GM12874 (cell line): ENCODE measurements around the gene LRRC34.

Experiments used
- CTCF ChIP-seq: IDR thresholded peaks from 2 replicates; pipeline ENCODE4 v1.5.1; 2011; ENCODE audit warnings: low read depth, mild to moderate bottlenecking, control low read depth, low read length, moderate library complexity; ENCODE audit not compliant: insufficient read depth

Gene LRRC34

GRCh38 chr3:169772897-169773816 lies 39.5 kb downstream of the LRRC34 start, which contains the start of gene MYNN:
MYNN (plus strand) TSS chr3:169773396; CDS start chr3:169774296, 900 bp downstream.
- no peak for TF ChIP-seq CTCF

- TF ChIP-seq CTCF: no peak
Observed at GRCh38 chr3:169772305-169772896, 40.3 kb downstream of the LRRC34 start.

DNA sequence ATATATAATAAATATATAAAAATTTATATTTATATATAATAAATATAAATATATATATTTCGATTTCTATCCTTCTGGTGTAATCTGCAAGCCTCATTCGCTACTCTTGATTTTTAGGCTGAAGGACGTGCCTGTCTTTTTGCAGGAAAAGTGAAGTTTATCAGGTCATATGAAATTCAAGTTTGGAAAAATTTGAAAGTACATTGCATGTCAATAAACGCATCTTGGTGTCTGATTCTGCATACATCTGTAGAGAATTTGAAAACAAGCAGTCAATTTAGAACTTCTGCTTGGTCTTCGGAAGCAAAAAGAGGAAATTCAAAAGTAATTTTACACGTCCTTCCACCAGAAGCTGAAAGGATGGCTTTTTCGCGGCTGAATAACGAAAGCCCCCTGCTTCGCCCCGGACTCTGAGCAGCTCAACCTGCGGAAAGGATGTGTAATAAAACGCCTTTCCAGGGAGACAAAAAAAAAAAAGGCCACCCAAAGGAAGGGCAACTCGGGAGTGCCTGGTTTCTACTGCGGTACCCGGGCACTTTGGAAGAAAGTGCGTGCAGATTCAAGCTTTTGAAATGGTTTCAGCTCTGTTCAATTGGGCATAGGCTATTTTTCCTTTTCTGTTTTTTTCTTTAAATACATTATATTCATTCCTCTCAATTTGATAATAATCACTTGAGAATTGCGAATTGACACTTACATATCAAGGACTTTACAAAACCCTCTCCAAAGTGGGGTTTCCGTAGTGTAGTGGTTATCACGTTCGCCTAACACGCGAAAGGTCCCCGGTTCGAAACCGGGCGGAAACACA lies 41.0 kb downstream of the LRRC34 start:
- TF ChIP-seq CTCF: no peak

GRCh38 chr3:169769287-169770181 lies 43.2 kb downstream of the LRRC34 start, which contains the start of gene ACTRT3:
ACTRT3 (minus strand) TSS chr3:169769561; CDS start chr3:169769520, 41 bp downstream.
- TF ChIP-seq CTCF: no peak

GRCh38 chr3:169764882-169765612 lies 47.7 kb downstream of the LRRC34 start, which contains the start of gene TERC:
TERC (minus strand) TSS chr3:169765060.
- TF ChIP-seq CTCF: no peak

DNA sequence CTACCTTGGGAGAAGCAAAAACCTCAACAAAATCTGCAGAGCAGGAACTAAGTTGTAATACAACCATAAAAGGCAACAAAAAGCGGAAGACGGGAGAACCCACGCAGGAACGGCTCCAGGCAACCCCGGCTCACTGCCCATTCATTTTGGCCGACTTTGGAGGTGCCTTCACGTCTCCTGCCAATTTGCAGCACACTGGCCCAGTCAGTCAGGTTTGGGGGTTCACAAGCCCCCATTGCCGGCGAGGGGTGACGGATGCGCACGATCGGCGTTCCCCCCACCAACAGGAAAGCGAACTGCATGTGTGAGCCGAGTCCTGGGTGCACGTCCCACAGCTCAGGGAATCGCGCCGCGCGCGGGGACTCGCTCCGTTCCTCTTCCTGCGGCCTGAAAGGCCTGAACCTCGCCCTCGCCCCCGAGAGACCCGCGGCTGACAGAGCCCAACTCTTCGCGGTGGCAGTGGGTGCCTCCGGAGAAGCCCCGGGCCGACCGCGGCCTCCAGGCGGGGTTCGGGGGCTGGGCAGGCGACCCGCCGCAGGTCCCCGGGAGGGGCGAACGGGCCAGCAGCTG lies 48.3 kb downstream of the LRRC34 start:
- TF ChIP-seq CTCF: no peak
